Kidney (tissue), 14 donors: ENCODE measurements around the gene BTAF1. TPM values are rescaled to one million over a fixed set of nuclear protein-coding genes. Genes with fewer than 3 reads are reported as not detected.

Source experiments
- DNase-seq, 5 donors: peaks; one replicate each; pipeline ENCODE4 v3.0.0-alpha.2; 2013 to 2020
- FAIRE-seq: peaks from 2 replicates; lab custom pipeline; 2012; peaks lifted over from hg19 to GRCh38; lab: Jason Lieb, UNC
- H3K27ac ChIP-seq, 2 donors: one replicate each; pipeline ENCODE4 v1.7.0; 2013; ENCODE audit warnings: low read depth in 2 of 2, low read length in 2 of 2, inconsistent platforms in 1 of 2
- H3K27me3 ChIP-seq: one replicate; pipeline ENCODE4 v1.7.1; 2013; ENCODE audit warnings: low read length, inconsistent platforms; ENCODE audit not compliant: control insufficient read depth, insufficient read depth
- H3K36me3 ChIP-seq, 3 donors: one replicate each; pipeline versions ENCODE4 v1.7.0 to v1.7.1; 2013; ENCODE audit warnings: low read length in 3 of 3, control low read depth in 1 of 3, inconsistent platforms in 1 of 3; ENCODE audit not compliant: insufficient read depth in 3 of 3, control insufficient read depth in 2 of 3
- H3K4me1 ChIP-seq, 3 donors: one replicate each; pipeline versions ENCODE4 v1.7.0 to v1.7.1; 2013; ENCODE audit warnings: low read length in 3 of 3, inconsistent platforms in 1 of 3, low read depth in 1 of 3; ENCODE audit not compliant: control insufficient read depth in 2 of 3, insufficient read depth in 2 of 3
- H3K4me3 ChIP-seq, 3 donors: one replicate each; pipeline versions ENCODE4 v1.7.0 to v1.8.1; 2013; ENCODE audit warnings: low read length in 3 of 3, control low read depth in 1 of 3, inconsistent platforms in 1 of 3
- H3K9ac ChIP-seq, 3 donors: one replicate each; pipeline versions ENCODE4 v1.7.0 to v1.7.1; 2013; ENCODE audit warnings: low read length in 3 of 3, control low read depth in 1 of 3, inconsistent platforms in 1 of 3
- H3K9me3 ChIP-seq, 3 donors: one replicate each; pipeline versions ENCODE4 v1.7.0 to v1.7.1; 2013; ENCODE audit warnings: low read length in 3 of 3, control low read depth in 1 of 3, inconsistent platforms in 1 of 3; ENCODE audit not compliant: control insufficient read depth in 2 of 3, insufficient read depth in 1 of 3
- intact Hi-C: fragments of 100-400 bp; cut with DNase I; formaldehyde crosslinking; loops from one replicate; pipeline ENCODE4 v1.11.1; 2022
- polyA plus RNA-seq: library from polyadenylated mRNA; stranded (reverse); fragments of 350-450 nt; fragmentation: Illumina TruSeq; extraction: RNeasy Lipid Tissue Mini Kit (QIAGEN cat#74804); gene quantifications from one replicate; pipeline ENCODE4 v1.2.3, GENCODE V29; 2014; ENCODE audit warnings: low read depth, low replicate concordance; ENCODE audit not compliant: insufficient read depth
- total RNA-seq: library from RNA; stranded (reverse); fragmentation: NEBNext Ultra II Directional; extraction: Animal tissue kit (Norgen Biotek cat#: 25700); gene quantifications from one replicate; pipeline ENCODE4 v1.2.1, GENCODE V29; 2021
- TF ChIP-seq, protein P1 (sequence below): IDR thresholded peaks from 3 replicates; pipeline ENCODE4 v1.5.1; 2012; ENCODE audit warnings: mild to moderate bottlenecking, moderate library complexity, borderline replicate concordance; ENCODE audit not compliant: insufficient read depth; ENCODE audit errors: extremely low read depth
- donor health status: control.
- donor health status: control.
- donor health status: control.
- donor health status: control.
- donor health status: control.
- donor health status: DM: yes; HTN: yes; CAD: no.
- donor health status: Normal renal cell carcinoma (clear cell type).

Gene BTAF1
- total and polyA plus RNA-seq, 2 donors from 2014 or later, result 4.3 to 35.1 TPM

DNA sequence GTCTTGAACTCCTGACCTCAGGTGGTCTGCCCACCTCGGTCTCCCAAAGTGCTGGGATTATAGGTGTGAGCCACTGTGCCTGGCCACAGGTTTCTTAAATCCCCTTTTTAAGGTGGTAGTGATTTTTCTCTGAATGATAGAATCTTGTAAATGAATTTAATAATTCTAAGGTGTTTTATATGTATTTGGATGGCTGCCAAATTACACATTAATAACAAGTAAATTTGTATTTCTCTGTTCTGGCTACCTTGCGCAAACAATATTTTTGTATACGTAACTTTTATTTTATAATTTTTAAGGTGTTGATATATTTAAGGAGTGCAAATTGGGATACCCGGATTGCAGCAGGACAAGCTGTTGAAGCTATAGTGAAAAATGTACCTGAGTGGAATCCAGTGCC, 16.1 kb downstream of the BTAF1 start:
- no peak for FAIRE-seq
- H3K36me3 ChIP-seq, result peaks cover 2 to 15% (median 8%) of the 10 kb centered on the region in 3 donors
- intact Hi-C loops, result no loop called here

DNA sequence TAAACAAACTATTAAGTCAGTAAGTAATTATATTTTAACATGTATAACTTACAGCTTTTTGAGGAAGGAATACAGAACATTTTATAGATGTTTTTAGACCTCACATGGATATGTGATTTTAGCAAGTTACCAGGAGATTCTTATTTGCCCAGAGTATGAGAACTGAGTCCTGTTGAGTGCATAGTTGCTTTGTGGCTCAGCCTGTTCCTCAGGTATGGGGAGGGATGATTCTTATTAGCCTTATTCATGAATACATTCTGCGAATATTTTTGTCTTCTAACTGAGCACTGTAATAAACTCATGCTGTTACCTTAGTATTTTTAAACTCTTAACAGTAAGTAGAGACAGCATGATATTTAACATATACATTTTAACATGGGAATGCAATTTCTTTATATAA, 17.9 kb downstream of the BTAF1 start:
- Histone ChIP-seq H3K36me3 (peaks cover 4 to 8% (median 4%) of the 10 kb centered on the region in 3 donors), H3K9ac (no peak overlapping the region), H3K9me3 (no peaks in the 10 kb centered on the region), H3K27me3 (no peaks in the 10 kb centered on the region), H3K4me1 (no peaks in the 10 kb centered on the region), H3K4me3 (no peak overlapping the region), H3K27ac (no peak overlapping the region)
- intact Hi-C loops, result no loop called here
- no peak for DNase-seq
- FAIRE-seq, result no peak
- TF ChIP-seq, protein P1, sequence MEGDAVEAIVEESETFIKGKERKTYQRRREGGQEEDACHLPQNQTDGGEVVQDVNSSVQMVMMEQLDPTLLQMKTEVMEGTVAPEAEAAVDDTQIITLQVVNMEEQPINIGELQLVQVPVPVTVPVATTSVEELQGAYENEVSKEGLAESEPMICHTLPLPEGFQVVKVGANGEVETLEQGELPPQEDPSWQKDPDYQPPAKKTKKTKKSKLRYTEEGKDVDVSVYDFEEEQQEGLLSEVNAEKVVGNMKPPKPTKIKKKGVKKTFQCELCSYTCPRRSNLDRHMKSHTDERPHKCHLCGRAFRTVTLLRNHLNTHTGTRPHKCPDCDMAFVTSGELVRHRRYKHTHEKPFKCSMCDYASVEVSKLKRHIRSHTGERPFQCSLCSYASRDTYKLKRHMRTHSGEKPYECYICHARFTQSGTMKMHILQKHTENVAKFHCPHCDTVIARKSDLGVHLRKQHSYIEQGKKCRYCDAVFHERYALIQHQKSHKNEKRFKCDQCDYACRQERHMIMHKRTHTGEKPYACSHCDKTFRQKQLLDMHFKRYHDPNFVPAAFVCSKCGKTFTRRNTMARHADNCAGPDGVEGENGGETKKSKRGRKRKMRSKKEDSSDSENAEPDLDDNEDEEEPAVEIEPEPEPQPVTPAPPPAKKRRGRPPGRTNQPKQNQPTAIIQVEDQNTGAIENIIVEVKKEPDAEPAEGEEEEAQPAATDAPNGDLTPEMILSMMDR, result no peak

More for the DNA sequence above, 16.1 kb downstream of the BTAF1 start:
- Histone ChIP-seq H3K27ac (no peak overlapping the region), H3K9me3 (no peaks in the 10 kb centered on the region), H3K9ac (no peak overlapping the region), H3K27me3 (no peaks in the 10 kb centered on the region), H3K4me1 (no peaks in the 10 kb centered on the region), H3K4me3 (no peak overlapping the region)
- TF ChIP-seq, protein P1, result no peak
- DNase-seq, result no peak

DNA sequence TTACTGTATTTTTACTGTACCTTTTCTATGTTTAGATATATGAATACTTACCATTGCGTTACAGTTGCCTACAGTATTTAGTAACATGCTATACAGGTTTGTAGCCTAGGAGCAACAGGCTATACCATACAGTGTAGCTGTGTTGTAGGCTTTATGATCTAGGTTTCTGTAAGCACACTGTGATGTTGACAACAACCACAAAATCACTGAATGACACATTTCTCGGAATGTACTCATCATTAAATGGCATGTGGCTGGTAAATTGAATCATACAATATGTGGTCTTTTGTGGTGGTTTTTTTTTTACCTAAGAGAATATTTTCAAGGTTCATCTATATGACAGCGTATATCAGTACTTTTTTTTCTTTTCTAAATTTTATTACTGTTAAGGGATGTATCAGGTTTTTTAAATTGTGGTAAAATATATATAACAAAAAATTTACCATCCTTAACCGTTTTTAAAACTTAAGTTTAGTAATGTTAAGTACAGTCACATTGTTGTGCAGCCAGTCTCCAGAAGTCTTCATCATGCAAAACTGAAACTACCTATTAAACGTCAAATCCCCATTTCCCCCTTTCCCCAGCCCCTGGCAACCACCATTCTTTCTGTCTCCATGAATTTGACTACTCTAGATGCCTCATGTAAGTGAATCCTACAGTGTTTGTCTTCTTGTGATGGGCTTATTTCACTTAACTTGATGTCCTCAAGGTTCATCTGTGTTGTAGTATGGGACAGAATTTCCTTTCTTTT, 21.5 kb downstream of the BTAF1 start:
- TF ChIP-seq, protein P1, result no peak
- H3K36me3 ChIP-seq, result peaks cover 0 to 2% (median 0%) of the 10 kb centered on the region in 3 donors
- FAIRE-seq, result no peak
- no peak overlapping the region for H3K9ac ChIP-seq
- no peaks in the 10 kb centered on the region for H3K4me1 ChIP-seq
- intact Hi-C loops, result no loop called here
- H3K27me3 ChIP-seq, result no peaks in the 10 kb centered on the region
- H3K9me3 ChIP-seq, result no peaks in the 10 kb centered on the region
- DNase-seq, result no peak
- no peak overlapping the region for H3K4me3 ChIP-seq
- H3K27ac ChIP-seq, result no peak overlapping the region
